HAP-1 (cell line): Measurements from ENCODE around the gene GRAMD2B.
"Not testable (repeated sequence)": the region's sequence is repeated elsewhere in the genome, so short reads cannot be mapped to it uniquely, and the experiment has no call there.

Source experiments
- DNase-seq, 2 experiments: peaks; one replicate each; pipeline ENCODE4 v3.0.0-alpha.2; 2016 to 2020; ENCODE audit warnings: low spot score in 2 of 2
- H3K27me3 ChIP-seq: fragments of 250-450 bp; sonication (Bioruptor Pico); 2 replicates; pipeline ENCODE4 v1.5.1; 2020; ENCODE audit warnings: low read depth, mild to moderate bottlenecking, moderate library complexity
- H3K36me3 ChIP-seq: fragments of 250-450 bp; sonication (Bioruptor Pico); replicated peaks from 2 replicates; pipeline ENCODE4 v1.5.1; 2020; ENCODE audit warnings: mild to moderate bottlenecking
- H3K4me1 ChIP-seq: fragments of 250-450 bp; sonication (Bioruptor Pico); 2 replicates; pipeline ENCODE4 v1.5.1; 2020; ENCODE audit warnings: mild to moderate bottlenecking
- H3K4me3 ChIP-seq: fragments of 250-450 bp; sonication (Bioruptor Pico); 2 replicates; pipeline ENCODE4 v1.5.1; 2020; ENCODE audit warnings: mild to moderate bottlenecking, moderate library complexity
- H3K9me3 ChIP-seq: fragments of 250-450 bp; sonication (Bioruptor Pico); 2 replicates; pipeline ENCODE4 v1.5.1; 2020; ENCODE audit warnings: mild to moderate bottlenecking, moderate library complexity
- in situ Hi-C: fragments of 300-500 bp; cut with MboI; formaldehyde crosslinking; loops from 3 replicates; pipeline ENCODE4 v1.14.3; 2020; ENCODE audit warnings: low sequenced_read_pairs, inconsistent platforms, mixed read lengths

The GRAMD2B gene

GRCh38 chr5:126506079-126506478 lies 82.9 kb downstream of the GRAMD2B start:
- H3K4me3 ChIP-seq: no peak overlapping the region
- no peaks in the 10 kb centered on the region for H3K36me3 ChIP-seq
- DNase-seq: no peak
- in situ Hi-C loops: no loop called here
- H3K4me1 ChIP-seq: no peaks in the 10 kb centered on the region
- no peaks in the 10 kb centered on the region for H3K9me3 ChIP-seq
- no peaks in the 10 kb centered on the region for H3K27me3 ChIP-seq

DNA sequence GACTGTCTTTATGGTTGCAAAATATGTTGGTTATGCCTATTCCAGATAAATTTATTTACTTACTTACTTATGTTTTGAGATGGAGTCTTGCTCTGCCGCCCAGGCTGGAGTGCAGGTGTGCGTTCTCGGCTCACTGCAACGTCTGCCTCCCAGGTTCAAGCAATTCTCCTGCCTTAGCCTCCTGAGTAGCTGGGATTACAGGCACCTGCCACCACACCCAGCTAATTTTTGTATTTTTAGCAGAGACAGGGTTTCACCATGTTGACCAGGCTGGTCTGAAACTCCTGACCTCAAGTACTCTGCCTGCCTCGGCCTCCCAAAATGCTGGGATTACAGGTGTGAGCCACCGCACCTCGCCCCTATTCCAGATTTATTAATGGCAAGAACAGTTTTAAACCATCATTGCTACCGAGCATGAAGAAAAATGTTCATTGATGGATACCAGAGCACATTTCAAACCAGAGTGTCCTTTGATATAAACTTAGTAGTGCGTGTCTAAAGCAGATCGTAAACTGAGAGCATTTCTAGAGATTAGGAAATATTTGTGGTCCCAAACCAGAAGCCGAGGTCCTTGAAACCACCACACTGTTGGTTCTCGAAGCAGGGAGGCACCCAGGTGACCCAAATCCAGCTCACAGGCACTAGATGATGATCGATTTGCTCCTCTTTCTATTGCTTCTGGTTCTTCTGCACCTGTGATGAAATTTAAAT lies 85.2 kb downstream of the GRAMD2B start:
- no peak for DNase-seq
- H3K4me1 ChIP-seq: no peaks in the 10 kb centered on the region
- no peaks in the 10 kb centered on the region for H3K27me3 ChIP-seq
- no peaks in the 10 kb centered on the region for H3K36me3 ChIP-seq
- in situ Hi-C loops: no loop called here
- no peak overlapping the region for H3K4me3 ChIP-seq
- H3K9me3 ChIP-seq: no peaks in the 10 kb centered on the region

DNA sequence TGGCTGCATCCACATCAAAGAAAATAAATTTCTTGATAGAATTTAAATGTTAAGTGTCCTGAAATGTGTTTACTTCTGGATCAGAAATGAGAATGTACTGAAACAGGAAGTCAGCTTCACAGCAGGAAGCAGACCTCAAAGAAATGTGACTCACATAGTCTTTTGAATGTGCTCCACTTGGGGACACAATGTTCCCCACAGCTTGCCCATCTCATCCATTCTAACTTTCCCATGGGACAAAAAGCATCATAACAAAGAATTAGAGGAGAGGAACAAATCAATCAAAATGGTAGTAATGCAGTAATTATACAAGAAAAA lies 85.7 kb downstream of the GRAMD2B start:
- Histone ChIP-seq H3K9me3 (no peaks in the 10 kb centered on the region), H3K4me3 (no peak overlapping the region), H3K36me3 (no peaks in the 10 kb centered on the region), H3K27me3 (no peaks in the 10 kb centered on the region), H3K4me1 (no peaks in the 10 kb centered on the region)
- in situ Hi-C loops: no loop called here
- no peak for DNase-seq

DNA sequence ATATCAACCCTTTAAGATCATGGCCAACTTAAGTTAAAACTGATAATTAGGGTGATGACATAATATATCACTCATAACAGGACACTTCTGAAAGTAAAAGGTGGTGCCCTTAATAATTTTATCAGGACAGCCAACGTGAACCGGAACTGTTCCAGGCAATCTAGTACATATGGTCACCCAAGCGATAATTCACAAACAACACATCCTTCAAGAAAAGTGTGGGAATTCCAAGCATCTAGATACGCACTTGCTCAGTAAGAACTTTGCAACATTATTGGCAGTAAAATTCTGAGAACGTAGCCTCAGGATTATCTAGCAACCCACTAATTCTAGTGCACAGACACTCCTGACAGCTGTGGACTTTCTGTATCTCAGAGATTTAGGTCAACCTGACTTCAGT lies 86.1 kb downstream of the GRAMD2B start:
- in situ Hi-C loops: no loop called here
- Histone ChIP-seq H3K36me3 (no peaks in the 10 kb centered on the region), H3K4me1 (no peaks in the 10 kb centered on the region), H3K27me3 (no peaks in the 10 kb centered on the region), H3K9me3 (no peaks in the 10 kb centered on the region), H3K4me3 (no peak overlapping the region)
- DNase-seq: no peak

- no peak for DNase-seq
- Histone ChIP-seq H3K36me3 (no peaks in the 10 kb centered on the region), H3K4me1 (peaks cover 19% of the 10 kb centered on the region), H3K4me3 (no peak overlapping the region), H3K27me3 (no peaks in the 10 kb centered on the region), H3K9me3 (no peaks in the 10 kb centered on the region)
- in situ Hi-C loops: no loop called here
Measured at GRCh38 chr5:126511961-126512360, 88.8 kb downstream of the GRAMD2B start.

DNA sequence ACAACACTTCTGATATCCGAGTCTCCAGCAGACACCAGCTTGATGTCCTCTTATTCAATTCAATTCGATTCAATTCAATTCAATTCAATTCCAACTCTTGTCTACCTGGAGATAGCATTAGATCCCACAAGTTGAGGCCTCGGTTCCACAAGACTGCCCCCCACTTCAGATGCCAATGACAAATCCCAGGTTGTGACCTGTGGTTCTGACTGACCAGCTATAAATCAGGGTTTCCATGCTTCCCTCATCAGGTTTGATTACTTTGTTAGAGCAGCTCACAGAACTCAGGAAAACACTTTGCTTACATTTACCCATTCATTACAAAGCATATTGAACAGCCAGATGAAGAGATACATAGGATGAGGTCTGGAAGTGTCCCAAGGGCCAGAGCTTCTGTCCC lies 89.2 kb downstream of the GRAMD2B start:
- H3K27me3 ChIP-seq: no peaks in the 10 kb centered on the region
- no peaks in the 10 kb centered on the region for H3K36me3 ChIP-seq
- H3K9me3 ChIP-seq: no peaks in the 10 kb centered on the region
- peaks cover 19% of the 10 kb centered on the region for H3K4me1 ChIP-seq
- DNase-seq: no peak
- no peak overlapping the region for H3K4me3 ChIP-seq
- in situ Hi-C loops: no loop called here

- in situ Hi-C loops: no loop called here
- Histone ChIP-seq H3K36me3 (no peaks in the 10 kb centered on the region), H3K4me3 (no peak overlapping the region), H3K9me3 (no peaks in the 10 kb centered on the region), H3K4me1 (peaks cover 19% of the 10 kb centered on the region), H3K27me3 (no peaks in the 10 kb centered on the region)
- no peak for DNase-seq
Measured at GRCh38 chr5:126513302-126513701, 90.1 kb downstream of the GRAMD2B start.

DNA sequence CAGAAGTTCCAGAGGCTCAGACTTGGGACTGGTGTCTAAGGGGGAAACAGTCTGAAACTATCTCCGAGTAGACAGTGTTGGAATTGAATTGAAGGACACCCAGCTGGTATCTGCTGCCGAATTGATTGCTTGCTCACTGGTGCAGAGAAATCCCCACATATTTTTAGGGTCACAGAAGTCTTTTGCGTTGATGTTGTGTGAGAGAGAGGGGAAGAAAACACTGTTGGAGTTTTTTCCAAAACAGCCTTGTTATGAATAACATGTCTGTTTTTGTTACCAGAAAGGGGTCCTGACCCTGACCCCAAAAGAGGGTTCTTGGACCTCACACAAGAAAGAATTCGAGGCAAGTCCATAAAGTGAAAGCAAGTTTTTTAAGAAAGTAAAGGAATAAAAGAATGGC lies 90.5 kb downstream of the GRAMD2B start:
- no peaks in the 10 kb centered on the region for H3K9me3 ChIP-seq
- in situ Hi-C loops: no loop called here
- H3K36me3 ChIP-seq: no peaks in the 10 kb centered on the region
- no peak overlapping the region for H3K4me3 ChIP-seq
- peaks cover 19% of the 10 kb centered on the region for H3K4me1 ChIP-seq
- H3K27me3 ChIP-seq: no peaks in the 10 kb centered on the region
- no peak for DNase-seq

DNA sequence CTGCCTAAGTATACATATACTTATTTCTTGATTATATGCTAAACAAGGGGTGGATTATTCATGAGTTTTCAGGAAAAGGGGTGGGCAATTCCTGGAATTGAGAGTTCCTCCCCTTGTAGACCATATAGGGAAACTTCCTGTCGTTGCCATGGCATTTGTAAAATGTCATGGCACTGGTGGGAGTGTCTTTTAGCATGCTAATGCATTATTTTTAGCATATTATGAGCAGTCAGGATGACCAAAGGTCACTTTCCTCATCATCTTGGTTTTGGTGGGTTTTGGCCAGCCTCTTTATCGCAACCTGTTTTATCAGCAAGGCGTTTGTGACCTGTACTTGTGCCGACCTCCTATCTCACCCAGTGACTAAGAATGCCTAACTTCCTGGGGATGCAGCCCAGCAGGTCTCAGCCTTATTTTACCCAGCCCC lies 90.9 kb downstream of the GRAMD2B start:
- no peaks in the 10 kb centered on the region for H3K36me3 ChIP-seq
- H3K4me1 ChIP-seq: peaks cover 19% of the 10 kb centered on the region
- H3K9me3 ChIP-seq: no peaks in the 10 kb centered on the region
- no peaks in the 10 kb centered on the region for H3K27me3 ChIP-seq
- in situ Hi-C loops: no loop called here
- DNase-seq: no peak
- H3K4me3 ChIP-seq: no peak overlapping the region

DNA sequence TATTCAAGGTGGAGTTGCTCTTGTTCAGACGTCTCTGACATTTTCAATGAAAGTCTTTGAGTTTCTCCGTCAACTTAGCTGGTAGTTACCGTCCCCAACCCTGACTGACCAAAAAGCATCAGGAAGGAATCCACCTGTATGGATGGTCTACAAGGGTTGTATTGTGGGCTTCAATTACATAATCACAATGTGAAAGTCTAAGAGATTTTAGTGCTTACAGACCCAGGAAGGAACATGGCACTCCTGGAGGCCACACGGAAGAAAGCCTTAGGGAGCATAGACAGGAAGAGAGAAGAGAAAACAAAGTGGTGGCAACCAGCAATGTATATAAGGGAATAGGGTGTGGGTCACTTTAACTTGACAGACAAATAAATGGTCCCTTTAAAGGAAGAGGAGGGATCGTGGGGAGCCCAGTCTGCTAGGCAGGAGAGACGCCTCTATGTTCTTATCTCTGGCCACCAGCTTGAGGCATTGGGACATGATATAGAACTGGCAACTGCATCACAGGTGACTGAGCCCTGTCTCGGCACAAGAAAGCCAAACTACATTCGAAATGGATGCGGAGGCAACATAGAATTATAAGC lies 91.4 kb downstream of the GRAMD2B start:
- no peak for DNase-seq
- Histone ChIP-seq H3K4me3 (no peak overlapping the region), H3K36me3 (no peaks in the 10 kb centered on the region), H3K4me1 (peaks cover 19% of the 10 kb centered on the region), H3K27me3 (no peaks in the 10 kb centered on the region), H3K9me3 (no peaks in the 10 kb centered on the region)
- in situ Hi-C loops: no loop called here

GRCh38 chr5:126515337-126515736 lies 92.1 kb downstream of the GRAMD2B start:
- Histone ChIP-seq H3K4me1 (peaks cover 26% of the 10 kb centered on the region), H3K36me3 (no peaks in the 10 kb centered on the region), H3K27me3 (no peaks in the 10 kb centered on the region), H3K4me3 (no peak overlapping the region), H3K9me3 (no peaks in the 10 kb centered on the region)
- in situ Hi-C loops: no loop called here
- peak in 1 of 2 experiments; percentile 75 for DNase-seq

GRCh38 chr5:126516133-126516532 lies 92.9 kb downstream of the GRAMD2B start:
- no peaks in the 10 kb centered on the region for H3K36me3 ChIP-seq

DNA sequence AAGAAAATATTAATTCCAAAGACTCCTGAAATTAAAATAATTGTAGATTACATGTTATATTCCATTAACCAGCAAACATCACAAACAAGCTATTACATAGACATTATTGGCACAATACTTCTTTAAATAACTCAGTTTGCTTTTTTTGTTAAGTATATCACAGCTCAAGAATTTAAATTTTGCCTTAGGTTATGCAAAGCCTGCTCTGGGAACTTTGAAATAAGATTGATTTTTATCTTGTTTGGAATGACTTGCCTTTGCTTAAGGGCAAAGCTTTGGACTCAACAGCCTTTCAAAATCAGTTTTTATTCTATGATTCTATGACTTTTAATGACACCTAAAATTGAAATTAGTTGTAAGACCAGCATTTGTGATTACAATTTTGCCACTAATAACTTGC lies 93.6 kb downstream of the GRAMD2B start:
- no peaks in the 10 kb centered on the region for H3K9me3 ChIP-seq
- in situ Hi-C loops: no loop called here
- no peaks in the 10 kb centered on the region for H3K27me3 ChIP-seq
- H3K4me1 ChIP-seq: peaks cover 27% of the 10 kb centered on the region
- no peaks in the 10 kb centered on the region for H3K36me3 ChIP-seq
- no peak for DNase-seq
- no peak overlapping the region for H3K4me3 ChIP-seq

More at GRCh38 chr5:126516133-126516532, 92.9 kb downstream of the GRAMD2B start:
- H3K9me3 ChIP-seq: no peaks in the 10 kb centered on the region
- H3K4me1 ChIP-seq: peaks cover 27% of the 10 kb centered on the region
- peak; percentile 26 to 32 for DNase-seq
- in situ Hi-C loops: no loop called here
- H3K4me3 ChIP-seq: no peak overlapping the region
- no peaks in the 10 kb centered on the region for H3K27me3 ChIP-seq

- H3K27me3 ChIP-seq, in situ Hi-C loops, H3K36me3 ChIP-seq, H3K9me3 ChIP-seq, DNase-seq, H3K4me3 ChIP-seq: not testable (repeated sequence)
- peaks cover 27% of the 10 kb centered on the region for H3K4me1 ChIP-seq
Measured at GRCh38 chr5:126519223-126519622, 96.0 kb downstream of the GRAMD2B start.
